Retinal pigment epithelial cell (primary cell): Measurements from ENCODE around the gene ZNF236.

Source experiments
- DNase-seq: peaks from one replicate; pipeline ENCODE4 v3.0.0-alpha.2; 2010; ENCODE audit warnings: low read depth
- H3K4me3 ChIP-seq: 2 replicates; pipeline ENCODE4 v1.5.1; 2011; ENCODE audit warnings: mild to moderate bottlenecking, low read length, control low read depth, moderate library complexity
- TF ChIP-seq, protein P1 (sequence below): conservative IDR thresholded peaks from 2 replicates; pipeline ENCODE4 v1.5.1; 2011; ENCODE audit warnings: low read depth, low read length, control low read depth, inconsistent platforms

ZNF236 gene

DNA sequence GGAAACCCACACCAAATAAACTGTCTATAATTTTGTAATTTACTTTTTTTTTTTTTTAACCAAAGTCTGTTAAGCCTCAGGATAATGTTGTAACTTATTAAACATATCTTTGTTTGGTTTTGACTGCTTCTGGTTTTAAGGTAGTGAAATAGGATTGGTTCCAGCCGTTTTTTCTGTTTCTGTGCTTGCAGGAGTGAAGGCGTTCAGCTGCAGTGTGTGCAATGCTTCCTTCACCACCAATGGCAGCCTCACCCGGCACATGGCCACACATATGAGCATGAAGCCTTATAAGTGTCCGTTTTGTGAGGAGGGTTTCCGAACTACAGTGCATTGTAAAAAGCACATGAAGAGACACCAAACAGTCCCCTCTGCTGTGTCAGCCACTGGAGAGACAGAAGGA lies 93.1 kb downstream of the ZNF236 start:
- no peak overlapping the region for H3K4me3 ChIP-seq

DNA sequence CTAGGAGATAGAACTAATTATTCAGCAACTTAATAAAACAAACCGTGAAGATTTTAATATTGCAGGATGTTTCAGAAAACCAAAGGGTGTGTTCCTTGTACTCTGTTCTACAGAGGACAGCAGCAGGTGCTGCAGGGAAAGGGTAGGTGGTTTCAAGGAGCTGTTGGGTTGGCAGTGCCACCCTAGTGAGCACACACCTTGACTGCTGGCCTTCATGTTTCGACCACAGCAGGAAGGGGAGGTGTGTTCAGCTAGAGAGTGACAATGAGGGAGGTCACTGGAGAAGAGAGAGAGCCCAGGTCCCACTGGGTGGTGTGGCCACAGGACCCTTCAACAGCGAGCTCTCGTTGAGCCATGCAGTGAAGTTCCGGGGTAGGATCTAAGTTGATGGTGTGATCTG lies 98.6 kb downstream of the ZNF236 start:
- no peak overlapping the region for H3K4me3 ChIP-seq
- DNase-seq = no peak
- TF ChIP-seq, protein P1, sequence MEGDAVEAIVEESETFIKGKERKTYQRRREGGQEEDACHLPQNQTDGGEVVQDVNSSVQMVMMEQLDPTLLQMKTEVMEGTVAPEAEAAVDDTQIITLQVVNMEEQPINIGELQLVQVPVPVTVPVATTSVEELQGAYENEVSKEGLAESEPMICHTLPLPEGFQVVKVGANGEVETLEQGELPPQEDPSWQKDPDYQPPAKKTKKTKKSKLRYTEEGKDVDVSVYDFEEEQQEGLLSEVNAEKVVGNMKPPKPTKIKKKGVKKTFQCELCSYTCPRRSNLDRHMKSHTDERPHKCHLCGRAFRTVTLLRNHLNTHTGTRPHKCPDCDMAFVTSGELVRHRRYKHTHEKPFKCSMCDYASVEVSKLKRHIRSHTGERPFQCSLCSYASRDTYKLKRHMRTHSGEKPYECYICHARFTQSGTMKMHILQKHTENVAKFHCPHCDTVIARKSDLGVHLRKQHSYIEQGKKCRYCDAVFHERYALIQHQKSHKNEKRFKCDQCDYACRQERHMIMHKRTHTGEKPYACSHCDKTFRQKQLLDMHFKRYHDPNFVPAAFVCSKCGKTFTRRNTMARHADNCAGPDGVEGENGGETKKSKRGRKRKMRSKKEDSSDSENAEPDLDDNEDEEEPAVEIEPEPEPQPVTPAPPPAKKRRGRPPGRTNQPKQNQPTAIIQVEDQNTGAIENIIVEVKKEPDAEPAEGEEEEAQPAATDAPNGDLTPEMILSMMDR = no peak

More for the DNA sequence above, 93.1 kb downstream of the ZNF236 start:
- DNase-seq = no peak
- TF ChIP-seq, protein P1 = no peak

DNA sequence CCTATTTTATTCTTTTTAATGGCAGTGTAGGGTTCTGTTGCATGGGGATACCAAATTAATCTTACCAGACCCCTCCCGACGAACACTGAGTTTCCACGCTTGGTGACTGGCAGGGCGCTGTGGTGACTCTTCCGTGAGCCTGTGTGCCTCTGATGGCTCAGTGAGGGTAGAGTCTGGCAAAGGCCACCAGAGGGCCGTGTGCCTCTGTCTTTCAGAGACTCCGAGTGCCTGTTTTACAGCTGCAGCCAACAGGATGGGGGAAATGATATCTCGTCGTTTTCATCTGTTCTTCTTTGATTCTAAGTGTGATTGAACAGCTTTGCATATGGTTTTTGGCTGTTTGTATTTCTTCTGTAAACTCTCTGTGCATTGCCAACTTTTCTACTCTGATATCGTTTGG lies 99.8 kb downstream of the ZNF236 start:
- TF ChIP-seq, protein P1 = peak; percentile 66
- DNase-seq = no peak
- H3K4me3 ChIP-seq = no peak overlapping the region

DNA sequence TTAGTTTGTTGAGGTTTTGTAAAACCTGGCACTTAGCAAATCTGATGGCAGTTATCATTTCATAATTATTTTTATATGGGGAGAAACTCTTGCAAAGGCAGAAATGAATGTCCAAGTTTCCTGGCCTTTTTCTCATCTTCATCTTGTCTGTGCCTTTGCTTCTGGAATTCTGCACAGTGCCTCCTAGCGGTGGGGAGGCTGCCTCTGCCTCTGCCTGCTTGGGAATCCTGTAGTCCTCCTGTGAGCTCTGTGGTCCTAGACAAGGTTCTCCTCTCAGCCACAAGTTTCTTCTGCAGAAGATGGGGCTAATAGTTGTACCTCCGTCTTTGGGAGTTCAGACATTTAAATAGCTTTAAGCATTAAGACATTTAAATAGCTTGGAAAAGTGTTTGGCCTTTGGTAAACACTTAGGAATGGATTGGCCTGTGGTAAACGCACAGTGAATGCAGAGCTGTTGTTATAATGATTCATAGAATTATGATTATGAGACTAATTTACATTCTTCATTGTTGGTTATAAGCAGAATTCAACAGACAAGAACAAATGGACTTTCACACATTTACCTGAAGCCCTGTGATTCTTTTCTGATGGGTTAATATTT lies 101.2 kb downstream of the ZNF236 start:
- TF ChIP-seq, protein P1 = peak; percentile 67
- H3K4me3 ChIP-seq = no peak overlapping the region
- DNase-seq = no peak

DNA sequence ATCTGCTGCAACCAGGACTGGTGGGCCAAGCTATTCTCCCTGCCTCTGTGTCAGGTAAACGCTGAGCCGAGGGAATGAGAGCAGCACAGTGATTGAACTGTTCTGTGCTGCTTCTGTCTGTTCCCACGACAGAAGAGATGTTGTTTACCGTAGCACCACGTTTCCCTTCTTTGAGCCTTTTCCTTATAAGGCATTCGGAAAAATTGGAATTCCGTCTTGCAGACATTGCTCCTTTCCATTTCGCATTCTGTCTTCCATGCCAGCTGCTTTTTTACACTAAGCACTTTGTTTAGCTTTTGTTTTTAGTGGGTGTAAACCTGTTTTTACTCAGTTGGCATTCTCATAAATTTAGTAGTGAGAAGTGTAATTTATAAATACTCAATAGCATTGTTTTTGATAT lies 103.1 kb downstream of the ZNF236 start:
- TF ChIP-seq, protein P1 = no peak
- DNase-seq = no peak

DNA sequence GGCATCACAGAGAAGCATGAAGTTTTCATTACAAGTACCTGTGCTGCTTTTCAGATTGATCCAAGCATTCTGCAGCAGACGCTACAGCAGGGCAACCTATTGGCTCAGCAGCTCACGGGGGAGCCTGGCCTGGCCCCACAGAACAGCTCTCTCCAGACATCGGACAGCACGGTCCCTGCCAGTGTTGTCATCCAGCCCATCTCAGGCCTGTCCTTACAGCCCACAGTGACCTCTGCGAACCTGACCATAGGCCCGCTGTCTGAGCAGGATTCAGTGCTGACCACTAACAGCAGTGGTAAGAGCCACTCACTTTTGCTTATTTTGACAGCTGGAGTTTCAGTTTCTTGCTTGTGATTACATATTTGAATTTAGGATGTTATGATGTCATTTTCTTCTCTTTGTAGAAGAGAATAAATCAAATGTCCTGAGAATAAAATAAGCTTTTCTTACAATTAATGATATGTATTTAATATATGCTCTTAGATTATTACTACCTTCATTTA lies 104.9 kb downstream of the ZNF236 start:
- DNase-seq = no peak
- TF ChIP-seq, protein P1 = no peak

More for the DNA sequence above, 103.1 kb downstream of the ZNF236 start:
- H3K4me3 ChIP-seq = no peak overlapping the region

DNA sequence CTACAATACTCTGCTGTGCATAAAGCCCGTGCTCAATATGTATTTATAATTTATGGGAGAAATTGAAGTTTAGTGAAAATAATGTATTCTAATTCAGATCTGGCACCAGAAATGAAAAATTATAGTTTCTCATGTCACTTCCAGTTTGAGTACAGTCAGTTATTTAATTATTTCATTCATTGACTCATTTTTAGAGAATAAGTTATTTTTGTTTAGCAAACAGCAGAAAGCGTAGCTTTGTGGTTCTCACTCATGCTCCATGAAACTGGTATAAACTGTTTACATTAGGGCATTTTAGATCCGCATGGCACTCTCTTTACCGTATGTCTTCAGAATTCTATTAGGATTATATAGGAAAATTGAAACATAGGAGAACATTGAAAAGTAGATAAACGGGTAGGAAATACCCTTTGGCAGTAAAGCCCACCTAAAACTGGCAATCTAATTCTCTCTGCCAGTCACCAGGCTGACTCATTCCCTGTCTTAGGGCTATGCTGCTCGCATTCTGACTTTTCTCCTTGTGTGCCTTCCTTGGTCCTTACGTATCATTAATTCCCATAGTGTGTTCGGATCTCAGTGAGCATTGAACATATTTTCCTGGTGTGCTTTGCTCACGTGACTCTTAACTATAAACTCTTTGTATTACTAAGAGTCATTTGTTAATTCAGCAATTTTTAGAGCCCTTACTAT lies 106.0 kb downstream of the ZNF236 start:
- no peak for DNase-seq
- no peak overlapping the region for H3K4me3 ChIP-seq
- TF ChIP-seq, protein P1 = no peak

More for the DNA sequence above, 104.9 kb downstream of the ZNF236 start:
- H3K4me3 ChIP-seq = no peak overlapping the region
